GM19035 (cell line): ENCODE data around the gene PSME2.

ENCODE experiments used
- ATAC-seq: cut with Tn5 transposase; IDR thresholded peaks from one replicate; pipeline ENCODE4 v1.9.1; 2021; ENCODE audit not compliant: unreplicated experiment

The PSME2 gene

GRCh38 chr14:24136684-24137528 lies 9.5 kb downstream of the PSME2 start:
- ATAC-seq: no peak

- ATAC-seq: peak; percentile 84
Measured at GRCh38 chr14:24135834-24136683, 10.4 kb downstream of the PSME2 start, which contains the start of gene PSME1. TSS of gene PSME1 (plus strand) at chr14:24136194. CDS start at chr14:24136263, 69 bp downstream.

- peak; percentile 8 for ATAC-seq
Measured at GRCh38 chr14:24135584-24135833, 10.9 kb downstream of the PSME2 start.

- no peak for ATAC-seq
Measured at GRCh38 chr14:24133735-24134134, 12.7 kb downstream of the PSME2 start.

GRCh38 chr14:24132976-24133375 lies 13.4 kb downstream of the PSME2 start:
- ATAC-seq: no peak

- no peak for ATAC-seq
Measured at GRCh38 chr14:24132061-24132685, 14.2 kb downstream of the PSME2 start.

- ATAC-seq: no peak
Measured at GRCh38 chr14:24131549-24131966, 14.9 kb downstream of the PSME2 start.

GRCh38 chr14:24130717-24131548 lies 15.5 kb downstream of the PSME2 start:
- ATAC-seq: no peak

- ATAC-seq: no peak
Measured at GRCh38 chr14:24130380-24130716, 16.1 kb downstream of the PSME2 start, which contains the start of gene FITM1. TSS of gene FITM1 (plus strand) at chr14:24130659. CDS start at chr14:24131564, 905 bp downstream.

- no peak for ATAC-seq
Measured at GRCh38 chr14:24129410-24129998, 16.9 kb downstream of the PSME2 start.

- ATAC-seq: no peak
Measured at GRCh38 chr14:24127673-24128072, 18.7 kb downstream of the PSME2 start.

GRCh38 chr14:24126939-24127338 lies 19.5 kb downstream of the PSME2 start:
- ATAC-seq: no peak

- peak; percentile 61 for ATAC-seq
Measured at GRCh38 chr14:24123424-24124417, 22.7 kb downstream of the PSME2 start.

GRCh38 chr14:24122898-24123297 lies 23.5 kb downstream of the PSME2 start:
- ATAC-seq: no peak

- ATAC-seq: no peak
Measured at GRCh38 chr14:24122416-24122815, 24.0 kb downstream of the PSME2 start.

- no peak for ATAC-seq
Measured at GRCh38 chr14:24121210-24121609, 25.2 kb downstream of the PSME2 start.

- ATAC-seq: no peak
Measured at GRCh38 chr14:24119691-24120090, 26.7 kb downstream of the PSME2 start.

GRCh38 chr14:24117179-24117578 lies 29.2 kb downstream of the PSME2 start:
- no peak for ATAC-seq

- no peak for ATAC-seq
Measured at GRCh38 chr14:24116128-24116814, 30.1 kb downstream of the PSME2 start.
